ENCODE data around the gene ARHGAP25.

DNA sequence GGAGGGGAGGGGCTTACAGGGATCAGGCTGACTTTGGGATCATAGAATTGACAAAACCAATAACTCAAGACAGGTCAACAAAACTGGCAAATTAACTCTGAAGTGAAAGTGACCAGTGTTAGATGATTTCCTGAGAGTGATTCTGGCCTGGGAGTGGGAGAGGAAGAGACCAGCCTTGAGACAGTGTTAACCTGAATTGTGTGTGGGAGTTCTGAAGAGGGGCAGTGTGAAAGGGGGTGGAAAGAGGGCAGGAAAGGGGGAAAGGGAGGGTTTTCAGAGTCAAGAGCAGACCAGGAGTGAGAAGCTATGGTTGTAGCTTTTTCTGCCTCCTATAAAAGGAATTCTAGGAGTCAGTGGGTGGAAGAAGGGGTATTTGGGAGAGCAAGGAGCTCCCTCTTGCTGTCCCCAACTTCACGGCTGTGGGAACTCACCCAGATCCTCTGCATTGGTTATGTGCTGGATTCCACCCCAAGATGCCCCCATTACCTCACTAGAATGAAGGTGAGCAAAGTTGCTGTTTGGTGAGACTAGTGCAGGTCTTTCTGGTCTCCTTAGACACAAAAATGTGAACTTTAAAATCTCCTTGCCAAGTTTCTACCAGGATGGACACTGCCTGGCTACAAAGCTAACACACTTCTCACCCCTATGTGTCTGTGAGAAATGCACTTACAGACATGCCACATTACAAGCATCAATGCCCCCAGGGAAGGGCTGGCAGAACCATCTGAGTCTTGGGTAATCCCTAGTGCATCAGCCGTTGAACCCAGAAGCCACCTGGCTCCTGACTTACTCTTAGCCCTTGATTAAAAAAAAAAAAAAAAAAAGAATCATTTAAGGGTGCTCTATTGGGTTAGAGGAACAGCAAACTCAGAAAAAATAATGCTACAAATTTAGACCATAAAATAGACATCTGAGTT lies 75.0 kb downstream of the ARHGAP25 start:
- TF ChIP-seq, protein P1, sequence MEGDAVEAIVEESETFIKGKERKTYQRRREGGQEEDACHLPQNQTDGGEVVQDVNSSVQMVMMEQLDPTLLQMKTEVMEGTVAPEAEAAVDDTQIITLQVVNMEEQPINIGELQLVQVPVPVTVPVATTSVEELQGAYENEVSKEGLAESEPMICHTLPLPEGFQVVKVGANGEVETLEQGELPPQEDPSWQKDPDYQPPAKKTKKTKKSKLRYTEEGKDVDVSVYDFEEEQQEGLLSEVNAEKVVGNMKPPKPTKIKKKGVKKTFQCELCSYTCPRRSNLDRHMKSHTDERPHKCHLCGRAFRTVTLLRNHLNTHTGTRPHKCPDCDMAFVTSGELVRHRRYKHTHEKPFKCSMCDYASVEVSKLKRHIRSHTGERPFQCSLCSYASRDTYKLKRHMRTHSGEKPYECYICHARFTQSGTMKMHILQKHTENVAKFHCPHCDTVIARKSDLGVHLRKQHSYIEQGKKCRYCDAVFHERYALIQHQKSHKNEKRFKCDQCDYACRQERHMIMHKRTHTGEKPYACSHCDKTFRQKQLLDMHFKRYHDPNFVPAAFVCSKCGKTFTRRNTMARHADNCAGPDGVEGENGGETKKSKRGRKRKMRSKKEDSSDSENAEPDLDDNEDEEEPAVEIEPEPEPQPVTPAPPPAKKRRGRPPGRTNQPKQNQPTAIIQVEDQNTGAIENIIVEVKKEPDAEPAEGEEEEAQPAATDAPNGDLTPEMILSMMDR (IDR thresholded peaks at IDR 0.05 in 2 of 3, conservative IDR thresholded peaks at IDR 0.05 in 1 of 3; ENCODE audit: borderline replicate concordance in 1 of 3, insufficient read depth in 1 of 3, low read depth in 2 of 3, low read length in 2 of 3): no peak
- TF ChIP-seq POLR2A (IDR thresholded peaks at IDR 0.05; ENCODE audit: borderline replicate concordance, extremely low read depth, insufficient read depth, insufficient read length): no peak
